Activated CD8-positive, alpha-beta T cell treated with anti-CD3 and anti-CD28 coated beads for 36 hours (primary cell): ENCODE results near the gene FBXW5. TPM values are rescaled to one million over a fixed set of nuclear protein-coding genes. Genes with fewer than 3 reads are reported as not detected.
A peak's percentile ranks its signal among the peaks of the same experiment; 100 is the strongest.

Source experiments
- ATAC-seq: fragments of 200-7000 bp; cut with Tn5 transposase; one replicate; pipeline ENCODE4 v1.10.0; 2021; ENCODE audit warnings: mild to moderate bottlenecking, moderate library complexity
- CTCF ChIA-PET: fragments of 350-600 bp; sonication (Branson Sonifier 250); formaldehyde crosslinking; loops from one replicate; lab custom pipeline; 2021; ENCODE audit warnings: antibody characterized with exemption; lab: Charles Lee
- POLR2A ChIA-PET: fragments of 350-600 bp; sonication (Branson Sonifier 250); formaldehyde crosslinking; loops from one replicate; lab custom pipeline; 2021; ENCODE audit warnings: antibody characterized with exemption; lab: Charles Lee
- DNase-seq: peaks from one replicate; pipeline ENCODE4 v3.0.0-alpha.2; 2020
- H3K27ac Mint-ChIP-seq: one replicate; pipeline ENCODE4 v1.8.0; 2021; ENCODE audit warnings: mild to moderate bottlenecking, mixed read lengths
- H3K27me3 Mint-ChIP-seq: one replicate; pipeline ENCODE4 v1.8.0; 2021; ENCODE audit warnings: mixed read lengths
- H3K36me3 Mint-ChIP-seq: one replicate; pipeline ENCODE4 v1.8.0; 2021; ENCODE audit warnings: low read depth, mixed read lengths
- H3K4me1 Mint-ChIP-seq: one replicate; pipeline ENCODE4 v1.8.0; 2021; ENCODE audit warnings: low read depth, mixed read lengths
- H3K4me3 Mint-ChIP-seq: one replicate; pipeline ENCODE4 v1.8.0; 2021; ENCODE audit warnings: mild to moderate bottlenecking, moderate library complexity, mixed read lengths
- H3K9me3 Mint-ChIP-seq: one replicate; pipeline ENCODE4 v1.8.0; 2021; ENCODE audit warnings: mixed read lengths
- CTCF ChIP-seq: fragments of 200-600 bp; IDR thresholded peaks from one replicate; pipeline ENCODE4 v1.8.0; 2022; ENCODE audit warnings: antibody characterized with exemption, mild to moderate bottlenecking
- intact Hi-C: fragments of 100-400 bp; cut with micrococcal nuclease; formaldehyde crosslinking; loops from one replicate; pipeline ENCODE4 v1.10.0; 2022
- total RNA-seq, 2 experiments: library from RNA; stranded (reverse); gene quantifications; one replicate each; pipeline ENCODE4 v1.2.3, GENCODE V29; 2021

FBXW5 gene
- total RNA-seq, 2 experiments from 2014 or later, result 53.4 to 54.0 TPM

DNA sequence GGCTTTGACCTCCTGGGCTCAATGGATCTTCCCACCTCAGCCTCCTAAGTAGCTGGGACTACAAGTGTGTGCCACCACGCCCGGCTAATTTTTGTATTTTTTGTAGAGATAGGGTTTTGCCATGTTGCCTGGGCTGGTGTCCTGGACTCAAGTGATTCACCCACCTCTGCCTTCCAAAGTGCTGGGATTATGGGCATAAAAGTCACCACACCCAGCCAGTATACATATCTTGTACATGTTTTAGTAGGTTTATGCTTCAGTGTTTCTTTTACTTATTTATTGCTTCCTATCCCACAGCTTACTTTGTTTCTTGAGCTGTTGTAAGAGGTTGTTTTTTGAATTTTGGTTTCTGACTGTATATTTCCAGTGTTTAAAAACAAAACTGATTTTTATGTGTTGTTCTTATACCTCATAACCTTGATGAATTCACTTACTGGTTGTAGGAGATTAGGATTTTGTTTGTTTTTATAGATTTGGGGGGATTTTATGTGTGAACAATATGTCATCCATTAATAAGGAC, 12.9 kb downstream of the FBXW5 start:
- H3K36me3 Mint-ChIP-seq, result peaks cover 22% of the 10 kb centered on the region

DNA sequence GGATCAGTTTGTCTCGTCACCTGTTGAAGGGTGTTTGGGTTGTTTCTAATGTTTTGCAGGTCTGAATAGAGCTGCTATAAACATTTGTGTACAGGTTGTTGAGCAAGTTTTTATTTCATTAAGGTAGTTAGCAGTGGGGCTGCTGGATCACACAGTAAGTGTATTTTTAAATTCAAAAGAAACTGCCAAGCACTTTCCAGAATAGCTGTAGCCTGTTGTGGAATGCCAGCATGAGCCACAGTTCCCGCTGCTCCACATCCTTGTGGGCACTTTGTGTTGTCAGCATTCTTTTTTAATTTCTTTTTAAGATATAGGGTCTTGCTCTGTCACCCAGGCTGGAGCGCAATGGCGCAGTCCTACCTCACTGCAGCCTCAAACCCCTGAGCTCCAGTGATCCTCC, 14.5 kb downstream of the FBXW5 start:
- intact Hi-C loops, result no loop called here
- ChIA-PET CTCF (no interaction called here), POLR2A (interaction anchor here (0.9 kb wide), 1 partner anchor 47 kb away, joined by 3 read pairs; no protein-coding TSS in a partner anchor)
- TF ChIP-seq CTCF, result no peak
- no peak overlapping the region for H3K4me3 Mint-ChIP-seq
- no peak for ATAC-seq
- H3K27me3 Mint-ChIP-seq, result no peaks in the 10 kb centered on the region
- H3K27ac Mint-ChIP-seq, result no peak overlapping the region
- no peaks in the 10 kb centered on the region for H3K9me3 Mint-ChIP-seq
- peaks cover 5% of the 10 kb centered on the region for H3K4me1 Mint-ChIP-seq
- no peak for DNase-seq
- H3K36me3 Mint-ChIP-seq, result peaks cover 22% of the 10 kb centered on the region

More for the DNA sequence above, 12.9 kb downstream of the FBXW5 start:
- ChIA-PET POLR2A (interaction anchor here (0.6 to 0.8 kb wide), 2 partner anchors 56 to 61 kb away, joined by 3 to 8 read pairs; partner anchors contain the start of gene PAXX), CTCF (no interaction called here)
- Mint-ChIP-seq H3K4me3 (no peak overlapping the region), H3K27me3 (no peaks in the 10 kb centered on the region), H3K4me1 (peaks cover 5% of the 10 kb centered on the region), H3K27ac (peak overlapping the region; percentile 10), H3K9me3 (no peaks in the 10 kb centered on the region)
- DNase-seq, result no peak
- intact Hi-C loops, result no loop called here
- ATAC-seq, result no peak
- TF ChIP-seq CTCF, result no peak

GRCh38 chr9:136928591-136928990, 15.9 kb downstream of the FBXW5 start:
- CTCF ChIA-PET, result no interaction called here
- ATAC-seq, result no peak
- H3K27me3 Mint-ChIP-seq, result no peaks in the 10 kb centered on the region

GRCh38 chr9:136927343-136928271, 16.9 kb downstream of the FBXW5 start:
- H3K4me3 Mint-ChIP-seq, result no peak overlapping the region
- peaks cover 5% of the 10 kb centered on the region for H3K4me1 Mint-ChIP-seq
- peaks cover 17% of the 10 kb centered on the region for H3K36me3 Mint-ChIP-seq
- H3K9me3 Mint-ChIP-seq, result no peaks in the 10 kb centered on the region
- ChIA-PET POLR2A (interaction anchor here (0.8 to 1.4 kb wide), 3 partner anchors 10 to 35 kb away, joined by 3 read pairs; no protein-coding TSS in a partner anchor), CTCF (interaction anchor here (1.2 kb wide), 1 partner anchor 85 kb away, joined by 5 read pairs; the partner anchor contains the start of gene AJM1)
- H3K27ac Mint-ChIP-seq, result peak overlapping the region; percentile 1
- no peak for DNase-seq
- intact Hi-C loops, result no loop called here
- H3K27me3 Mint-ChIP-seq, result no peaks in the 10 kb centered on the region
- no peak for TF ChIP-seq CTCF
- ATAC-seq, result no peak

More at GRCh38 chr9:136928591-136928990, 15.9 kb downstream of the FBXW5 start:
- Mint-ChIP-seq H3K36me3 (peaks cover 22% of the 10 kb centered on the region), H3K9me3 (no peaks in the 10 kb centered on the region), H3K4me3 (no peak overlapping the region), H3K27ac (peak overlapping the region; percentile 6), H3K4me1 (peaks cover 5% of the 10 kb centered on the region)
- POLR2A ChIA-PET, result interaction anchor here (0.6 kb wide), 1 partner anchor 511 kb away, joined by 4 read pairs; no protein-coding TSS in a partner anchor
- DNase-seq, result no peak
- no peak for TF ChIP-seq CTCF
- intact Hi-C loops, result no loop called here
